DMS153 treated with DMSO at 0.1 percent for 48 hours (cell line): ENCODE results near the gene SELENOW.
"Not testable (repeated sequence)": the region's sequence is repeated elsewhere in the genome, so short reads cannot be mapped to it uniquely, and the experiment has no call there.

ENCODE experiments used
- DNase-seq: peaks from one replicate; lab custom pipeline; 2025; ENCODE audit not compliant: unreplicated experiment; lab: John Stamatoyannopoulos, UW

The SELENOW gene

DNA sequence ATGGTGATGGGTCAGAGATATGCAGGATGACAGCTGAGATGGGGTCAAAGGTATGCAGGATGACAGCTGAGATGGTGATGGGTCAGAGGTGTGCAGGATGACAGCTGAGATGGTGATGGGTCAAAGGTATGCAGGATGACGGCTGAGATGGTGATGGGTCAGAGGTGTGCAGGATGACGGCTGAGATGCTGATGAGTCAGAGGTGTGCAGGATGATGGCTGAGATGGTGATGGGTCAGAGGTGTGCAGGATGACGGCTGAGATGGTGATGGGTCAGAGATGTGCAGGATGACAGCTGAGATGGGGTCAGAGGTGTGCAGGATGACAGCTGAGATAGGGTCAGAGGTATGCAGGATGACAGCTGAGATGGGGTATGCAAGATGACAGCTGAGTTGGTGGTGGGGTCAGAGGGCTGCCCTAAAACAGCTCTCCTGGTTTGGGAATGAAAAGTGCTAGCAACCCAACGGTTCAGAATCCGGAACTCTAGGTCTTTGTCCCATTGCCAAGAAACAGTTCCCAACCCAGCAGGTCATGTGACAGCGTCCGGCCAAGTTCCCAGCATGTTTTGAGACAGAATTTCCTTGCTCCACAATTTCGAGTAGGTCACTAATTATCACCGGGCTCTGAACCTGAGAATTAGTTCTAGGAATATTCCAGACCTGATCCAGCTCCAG, 3.2 kb downstream of the SELENOW start:
- DNase-seq = no peak

DNA sequence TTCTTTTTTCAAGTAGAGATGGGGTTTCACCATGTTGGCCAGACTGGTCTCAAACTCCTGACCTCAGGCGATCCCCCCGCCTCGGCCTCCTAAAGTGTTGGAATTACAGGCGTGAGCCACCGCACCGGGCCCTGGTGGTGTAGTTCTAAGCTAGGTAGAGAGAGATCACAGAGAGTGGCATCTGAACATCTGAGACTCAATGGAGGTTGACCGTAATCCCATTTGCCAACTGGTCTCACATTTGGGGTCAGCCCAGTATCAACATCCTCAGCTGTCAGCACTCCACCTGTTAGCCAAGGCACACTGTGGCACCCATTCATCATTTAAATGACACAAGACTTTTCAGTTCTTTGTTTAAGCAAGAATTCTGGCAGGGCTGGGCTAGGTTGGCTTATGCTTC, 8.1 kb downstream of the SELENOW start:
- DNase-seq = no peak

DNA sequence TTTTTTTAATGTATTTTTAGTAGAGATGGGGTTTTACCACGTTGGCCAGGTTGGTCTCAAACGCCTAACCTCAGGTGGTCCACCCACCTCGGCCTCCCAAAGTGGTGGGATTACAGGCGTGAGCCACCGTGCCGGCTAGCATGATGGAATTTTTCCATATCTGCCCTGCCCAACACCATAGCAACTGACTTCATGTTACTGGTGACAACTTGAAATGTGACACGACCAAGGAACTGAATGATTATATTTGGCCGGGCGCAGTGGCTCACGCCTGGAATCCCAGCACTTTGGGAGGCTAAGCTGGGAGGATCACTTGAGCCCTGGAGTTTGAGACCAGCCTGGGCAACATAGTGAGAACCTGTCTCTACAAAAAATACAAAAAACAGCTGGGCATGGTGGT, 8.8 kb downstream of the SELENOW start:
- DNase-seq = not testable (repeated sequence)

DNA sequence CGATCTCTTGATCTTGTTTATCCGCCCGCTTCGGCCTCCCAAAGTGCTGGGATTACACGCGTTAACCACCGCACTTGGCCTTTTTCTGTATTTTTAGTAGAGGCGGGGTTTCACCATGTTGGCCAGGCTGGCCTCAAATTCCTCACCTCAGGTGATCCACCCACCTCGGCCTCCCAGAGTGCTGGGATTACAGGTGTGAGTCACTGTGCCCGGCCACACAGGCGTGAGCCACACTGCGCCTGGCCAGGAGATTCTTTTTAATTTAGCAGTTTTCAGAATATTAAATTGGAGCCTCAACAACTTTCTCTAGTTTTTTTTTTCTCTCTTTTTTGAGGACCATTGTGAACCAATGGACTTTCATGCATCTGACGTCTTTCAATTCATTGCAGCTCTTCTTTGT, 11.3 kb downstream of the SELENOW start:
- DNase-seq = not testable (repeated sequence)

DNA sequence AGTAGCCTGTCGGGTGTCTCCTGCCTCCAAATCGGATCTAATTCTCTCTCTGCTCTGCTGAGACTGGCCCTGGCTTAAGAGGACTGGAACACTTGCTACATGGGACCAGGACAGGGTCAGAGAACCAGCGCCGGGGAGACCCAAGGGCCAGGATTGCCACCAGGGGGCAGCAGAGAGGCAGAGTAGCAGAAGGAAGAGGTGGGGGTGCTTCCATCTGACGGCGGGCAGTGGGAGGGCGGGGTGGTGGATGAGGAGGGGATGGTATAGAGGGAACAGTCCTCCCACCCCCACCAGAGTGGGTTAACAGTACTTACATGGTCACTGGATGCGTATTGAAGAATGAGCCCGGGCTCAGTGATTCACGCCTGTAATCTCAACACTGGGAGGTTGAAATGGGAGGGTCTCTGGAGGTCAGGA, 11.9 kb downstream of the SELENOW start:
- no peak for DNase-seq

DNA sequence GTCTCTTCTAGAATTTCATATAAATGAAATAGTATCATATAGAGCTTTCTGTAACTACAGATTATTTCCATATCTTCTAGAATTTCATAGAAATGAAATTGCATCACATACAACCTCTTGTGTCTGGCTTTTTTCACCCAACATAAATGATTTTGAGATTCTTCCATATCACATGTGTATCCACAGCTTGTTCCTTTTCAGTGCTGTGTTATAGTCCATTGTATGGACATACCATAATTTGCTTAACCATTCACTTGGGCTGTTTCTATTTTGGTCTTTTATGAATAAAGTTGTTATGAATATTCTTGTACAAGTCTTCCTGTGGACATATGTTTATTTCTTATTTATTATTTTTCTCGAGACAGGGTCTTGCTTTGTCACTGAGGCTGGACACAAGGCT, 14.1 kb downstream of the SELENOW start:
- no peak for DNase-seq

DNA sequence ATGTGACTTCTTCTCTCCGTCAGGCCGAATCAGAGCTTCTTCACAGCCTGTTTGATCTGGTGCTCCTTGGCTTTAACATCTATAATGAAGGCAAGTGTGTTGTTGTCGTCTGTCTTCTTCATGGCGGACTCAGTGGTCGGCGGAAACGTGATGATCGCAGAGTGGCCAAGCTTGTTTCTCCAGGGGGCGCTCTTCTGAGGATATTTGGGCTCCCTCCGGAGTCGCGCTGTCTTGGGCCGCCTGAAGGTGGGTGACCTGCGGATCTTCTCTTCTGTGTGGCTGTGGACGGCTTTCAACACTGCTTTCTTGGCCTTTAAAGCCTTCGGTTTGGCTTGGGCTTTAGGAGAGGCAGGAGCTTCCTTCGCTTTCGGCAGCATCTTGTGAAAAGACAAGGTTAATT, 16.0 kb downstream of the SELENOW start:
- no peak for DNase-seq

DNA sequence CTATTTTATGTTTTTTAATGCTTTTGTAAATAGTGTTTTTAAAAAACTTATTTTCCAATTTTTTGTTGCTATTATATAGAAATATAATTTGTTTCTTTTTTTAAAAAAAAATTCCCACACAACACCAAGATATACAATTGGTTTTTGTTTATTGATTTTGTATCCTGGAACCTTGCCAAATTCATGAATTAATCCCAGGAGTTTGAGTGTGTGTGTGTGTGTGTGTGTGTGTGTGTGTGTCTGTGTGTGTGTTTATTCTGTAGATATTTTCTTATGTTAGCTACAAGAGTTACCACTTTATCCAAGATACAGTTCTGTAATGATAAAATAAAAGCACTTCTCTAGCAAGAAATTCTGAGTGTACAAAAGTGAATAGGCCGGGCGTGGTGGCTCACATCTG, 18.3 kb downstream of the SELENOW start:
- no peak for DNase-seq

DNA sequence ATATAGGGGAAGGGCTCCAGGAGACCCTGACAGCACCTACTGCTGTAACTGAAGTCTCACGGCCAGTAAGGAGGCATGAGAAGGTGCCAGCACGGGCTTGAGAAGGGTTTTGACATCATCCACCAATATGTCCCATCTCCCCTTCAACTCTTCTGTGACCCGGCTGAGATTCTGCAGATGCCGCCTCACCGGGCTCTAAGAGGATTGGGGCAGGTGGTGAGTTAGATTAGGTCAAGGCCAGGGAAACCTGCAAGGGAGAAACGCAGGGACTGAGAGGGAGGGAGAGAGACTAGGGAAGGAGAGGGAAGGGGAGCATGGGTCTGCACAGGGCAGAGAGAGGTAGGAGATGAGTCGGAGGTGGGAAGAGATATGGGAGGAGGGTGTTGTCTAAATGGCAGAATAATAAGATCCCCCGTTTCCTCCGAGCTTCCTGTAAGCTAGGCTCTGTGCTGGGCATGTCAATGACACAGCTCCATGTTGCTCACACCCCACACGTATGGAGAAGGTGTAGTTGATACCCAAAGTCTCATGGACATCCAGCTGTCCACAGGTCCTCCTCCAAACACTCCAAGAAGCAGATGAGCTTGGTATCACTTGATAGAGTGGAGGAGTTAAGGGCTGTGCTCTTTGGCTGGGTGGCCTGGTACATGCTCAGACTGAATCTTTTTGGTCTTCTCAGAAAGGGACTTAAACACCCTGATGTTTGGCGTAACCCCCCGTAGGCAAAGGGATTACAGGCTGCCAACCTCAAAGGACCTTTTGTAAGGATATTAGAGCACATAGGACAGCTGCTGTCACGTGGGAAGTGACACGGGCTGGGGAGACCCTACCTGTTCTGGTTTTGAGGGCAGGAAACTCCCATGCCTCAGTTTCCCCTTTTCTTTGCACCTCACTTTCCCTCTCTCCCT, 19.7 kb downstream of the SELENOW start:
- no peak for DNase-seq

DNA sequence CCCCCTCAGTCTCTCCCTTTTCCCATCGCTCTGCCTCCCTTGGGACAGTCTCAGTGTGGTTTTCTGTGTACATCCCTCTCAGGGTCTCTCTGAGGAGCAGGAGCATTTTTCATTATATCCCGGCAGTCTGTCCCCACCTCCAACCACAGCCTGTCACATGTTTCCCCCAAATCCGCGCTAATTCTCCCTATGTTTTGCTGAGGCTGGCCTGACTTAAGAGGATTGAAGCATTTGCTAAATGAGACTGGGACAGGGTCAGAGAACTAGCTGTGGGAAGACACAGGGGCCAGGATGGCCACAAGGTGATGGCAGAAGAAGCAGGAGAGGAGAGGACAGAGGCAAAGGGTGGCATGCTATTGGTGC, 20.4 kb downstream of the SELENOW start:
- no peak for DNase-seq

DNA sequence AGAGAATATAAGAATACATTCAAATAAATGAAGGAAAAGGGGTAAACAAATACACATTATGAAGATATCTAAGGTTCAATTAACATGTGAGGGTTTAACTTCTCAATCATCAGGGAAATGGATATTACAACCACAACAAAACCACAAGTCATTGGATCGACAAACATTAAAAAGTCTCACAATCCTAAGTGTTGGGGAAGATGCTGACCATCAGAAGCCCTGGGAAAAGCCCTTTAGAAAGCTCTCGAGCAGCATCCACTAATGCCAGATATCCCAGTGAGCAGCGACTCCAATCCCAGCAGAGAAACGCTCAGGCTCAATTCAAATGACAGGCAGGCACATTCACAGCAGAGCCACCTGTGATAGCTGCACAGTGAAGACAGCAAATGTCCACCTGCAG, 22.8 kb downstream of the SELENOW start:
- DNase-seq = no peak

DNA sequence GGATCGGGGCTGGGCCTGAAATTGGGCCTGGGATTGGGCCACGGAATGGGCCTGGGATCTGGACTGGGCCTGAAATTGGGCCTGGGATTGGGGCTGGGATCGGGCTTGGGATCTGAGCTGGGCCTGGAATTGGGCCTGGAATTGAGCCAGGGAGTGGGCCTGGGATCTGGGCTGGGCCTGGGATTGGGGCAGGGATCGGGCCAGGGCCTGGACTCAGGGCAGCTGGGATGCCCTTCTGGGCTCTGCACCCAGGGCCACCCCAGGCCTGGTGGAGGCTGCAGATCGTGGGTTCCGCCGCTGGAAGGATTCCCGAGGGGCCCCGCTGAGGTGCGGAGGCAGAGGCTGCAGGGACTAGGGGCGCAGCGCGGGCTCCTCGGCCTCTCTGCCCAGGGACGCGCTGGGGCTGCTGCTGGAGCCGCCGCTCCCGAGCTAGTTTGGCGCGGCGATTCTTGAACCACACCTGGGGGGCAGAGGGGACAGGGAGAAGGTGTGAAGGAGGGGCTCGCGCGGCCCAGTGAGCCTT, 24.1 kb downstream of the SELENOW start:
- no peak for DNase-seq

DNA sequence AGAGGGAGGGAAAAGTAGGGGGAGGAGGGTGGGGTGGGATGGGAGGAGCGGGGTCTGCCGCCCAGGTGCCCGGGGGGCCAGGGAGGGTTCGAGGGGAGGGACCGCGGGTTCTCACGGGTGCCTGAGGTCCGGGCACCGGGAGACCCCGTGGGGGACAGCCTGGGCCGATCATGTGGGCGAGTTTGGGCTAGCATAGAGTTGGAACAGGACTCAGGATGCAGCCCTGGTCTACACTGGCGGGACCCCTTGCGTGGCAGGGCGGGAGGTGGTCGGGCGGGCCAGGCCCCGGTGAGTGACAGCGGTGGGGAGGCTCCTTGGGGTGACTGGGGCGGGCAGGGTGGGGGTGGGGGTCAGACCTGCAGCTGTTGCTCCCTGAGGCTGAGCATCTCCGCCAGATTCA, 24.6 kb downstream of the SELENOW start:
- DNase-seq = not testable (repeated sequence)

DNA sequence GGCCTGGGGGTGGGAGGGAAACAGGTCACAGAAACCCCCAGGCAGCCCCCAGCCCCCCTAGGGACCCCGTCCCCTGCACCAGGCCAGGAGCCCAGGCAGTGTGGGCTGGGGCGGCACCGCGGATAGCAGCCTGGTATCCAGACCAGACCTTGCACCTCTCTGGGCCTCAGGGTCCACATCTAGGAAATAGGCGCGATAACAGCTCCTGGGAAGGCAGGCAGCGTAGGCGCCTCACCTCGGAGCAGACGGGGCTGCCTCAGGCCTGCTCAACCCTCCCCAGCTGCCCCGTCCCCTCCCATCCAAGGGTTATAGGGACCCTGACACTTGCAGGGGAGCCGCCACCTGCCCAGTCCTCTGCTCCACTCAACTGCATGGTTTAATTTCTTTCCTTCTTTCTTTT, 25.2 kb downstream of the SELENOW start:
- not testable (repeated sequence) for DNase-seq

DNA sequence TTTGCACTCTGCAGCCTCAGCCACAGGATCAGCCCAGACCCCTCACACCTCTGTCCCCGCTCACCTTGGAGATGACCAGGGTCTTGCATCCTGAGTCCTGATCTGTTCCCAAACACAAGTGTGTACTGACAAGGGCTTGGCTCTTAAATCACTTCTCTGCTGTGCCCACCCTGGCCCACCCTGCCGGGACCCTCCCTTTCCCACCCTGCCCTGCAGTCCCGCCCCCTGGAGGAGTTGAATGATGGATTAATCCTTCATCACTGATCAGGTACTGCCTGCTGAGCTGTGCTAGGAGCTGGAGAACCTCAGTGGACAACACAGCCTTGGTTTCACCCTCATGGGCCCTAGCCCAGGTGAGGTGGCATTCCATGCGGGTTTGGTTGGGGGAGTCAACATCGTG, 25.9 kb downstream of the SELENOW start, which contains the start of gene TPRX1:
Gene TPRX1 (minus strand): TSS at position 101 of the 400 bp plus-strand sequence. CDS start 12 bp downstream, at position 89.
- not testable (repeated sequence) for DNase-seq

DNA sequence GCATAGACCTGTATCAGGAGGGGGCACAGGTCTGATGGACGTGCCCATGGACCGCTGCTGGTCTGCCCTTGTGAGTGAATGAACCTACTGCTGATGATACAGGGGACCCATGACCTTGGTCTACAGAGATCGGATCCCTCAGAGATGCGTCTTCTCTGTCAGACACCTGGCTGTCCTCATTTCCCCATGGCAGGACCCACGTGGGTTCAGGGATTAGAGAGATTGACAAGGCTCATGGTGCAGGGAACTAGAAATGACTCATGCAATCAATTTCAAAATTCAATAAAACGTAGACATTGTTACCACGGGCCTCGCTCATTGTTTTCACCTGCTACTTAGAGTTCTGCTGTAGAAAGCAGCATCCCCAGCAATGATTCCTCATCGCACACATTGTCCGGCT, 26.8 kb downstream of the SELENOW start:
- no peak for DNase-seq

DNA sequence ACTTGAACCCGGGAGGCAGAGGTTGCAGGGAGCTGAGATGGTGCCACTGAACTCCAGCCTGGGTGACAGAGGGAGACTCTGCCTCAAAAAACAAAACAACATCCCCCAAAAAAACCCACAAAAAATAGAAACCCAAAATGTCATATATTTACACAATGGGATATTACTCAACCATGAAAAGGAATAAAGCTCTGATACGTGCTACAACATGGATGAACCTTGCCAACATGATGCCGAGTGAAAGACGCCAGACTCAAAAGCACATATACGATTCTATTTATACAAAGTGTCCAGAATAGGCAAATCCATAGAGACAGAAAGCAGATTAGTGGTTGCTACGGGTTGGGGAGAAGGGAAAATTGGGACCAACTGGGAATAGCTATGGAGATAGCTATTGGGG, 27.9 kb downstream of the SELENOW start:
- no peak for DNase-seq

DNA sequence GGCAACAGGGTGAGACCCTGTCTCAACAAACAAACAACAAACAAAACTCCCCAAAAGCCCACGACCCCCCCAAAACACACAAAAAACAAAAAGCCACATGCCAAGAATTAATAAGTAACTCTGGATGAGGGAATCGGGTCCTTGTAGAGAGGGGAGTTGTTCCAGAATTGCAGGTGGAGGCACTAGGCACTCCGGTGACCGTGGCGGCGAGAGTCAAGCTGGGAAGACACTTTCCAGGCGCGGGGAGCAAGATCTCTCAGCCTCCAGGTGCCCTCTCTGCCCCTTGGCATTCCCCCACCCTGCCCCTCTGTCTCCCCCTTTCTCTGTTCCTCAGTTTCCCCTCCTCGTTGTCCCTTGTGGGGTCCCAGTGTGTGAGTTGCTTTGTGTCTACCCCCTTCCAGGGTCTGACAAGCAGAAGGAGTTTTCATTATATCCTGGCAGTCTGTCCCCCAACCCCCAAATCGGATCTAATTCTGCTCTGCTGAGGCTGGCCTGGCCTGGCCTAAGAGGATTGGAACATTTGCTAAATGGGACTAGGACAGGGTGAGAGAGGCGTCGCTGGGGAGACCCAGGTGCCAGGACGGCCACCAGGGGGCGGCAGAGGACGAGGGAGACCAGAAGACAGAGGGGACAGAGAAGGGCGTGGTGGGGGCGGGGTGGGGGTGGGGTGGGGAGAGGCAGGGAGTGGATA, 34.9 kb downstream of the SELENOW start:
- DNase-seq = peak; percentile 4

DNA sequence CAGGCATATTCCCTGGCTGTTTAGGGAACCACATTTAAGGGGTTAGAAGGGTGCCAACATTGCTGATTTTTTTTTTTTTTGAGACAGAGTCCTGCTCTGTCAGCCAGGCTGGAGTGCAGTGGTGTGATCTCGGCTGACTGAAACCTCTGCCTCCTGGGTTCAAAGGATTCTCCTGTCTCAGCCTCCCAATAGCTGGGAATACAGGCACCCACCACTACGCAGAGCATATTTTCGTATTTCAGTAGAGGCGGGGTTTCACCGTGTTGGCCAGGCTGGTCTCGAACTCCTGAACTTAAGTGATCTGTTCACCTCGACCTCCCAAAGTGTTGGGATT, 35.5 kb downstream of the SELENOW start:
- DNase-seq = no peak

DNA sequence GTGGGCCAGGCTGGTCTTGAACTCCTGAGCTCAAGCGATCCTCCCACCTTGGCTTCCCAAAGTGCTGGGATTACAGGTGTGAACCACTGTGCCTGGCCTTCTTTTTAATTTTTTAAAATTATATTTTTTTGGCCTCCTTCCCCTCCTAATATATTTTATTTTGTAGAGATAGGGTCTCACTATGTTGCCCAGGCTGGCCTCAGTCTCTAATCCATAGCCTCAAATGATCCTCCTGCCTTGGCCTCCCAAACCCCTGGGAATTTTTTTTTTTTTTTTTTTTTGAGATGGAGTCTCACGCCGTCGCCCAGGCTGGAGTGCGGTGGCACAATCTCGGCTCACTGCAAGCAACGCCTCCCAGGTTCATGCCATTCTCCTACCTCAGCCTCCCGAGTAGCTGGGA, 37.8 kb downstream of the SELENOW start:
- not testable (repeated sequence) for DNase-seq

DNA sequence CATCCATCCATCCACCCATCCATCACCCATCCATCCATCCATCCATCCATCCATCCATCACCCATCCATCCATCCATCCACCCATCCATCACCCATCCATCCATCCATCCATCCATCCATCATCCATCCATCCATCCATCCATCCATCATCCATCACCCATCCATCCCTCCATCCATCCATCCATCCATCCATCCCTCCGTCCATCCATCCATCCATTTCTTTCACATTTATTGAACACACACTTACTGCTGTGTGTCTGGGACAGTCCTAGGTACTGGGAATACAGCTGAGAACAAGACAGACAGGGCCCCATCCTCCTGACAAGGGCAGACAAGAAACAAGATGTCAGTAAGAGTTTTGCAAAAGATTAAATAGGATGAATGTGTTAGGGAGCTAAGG, 39.7 kb downstream of the SELENOW start:
- DNase-seq = not testable (repeated sequence)

DNA sequence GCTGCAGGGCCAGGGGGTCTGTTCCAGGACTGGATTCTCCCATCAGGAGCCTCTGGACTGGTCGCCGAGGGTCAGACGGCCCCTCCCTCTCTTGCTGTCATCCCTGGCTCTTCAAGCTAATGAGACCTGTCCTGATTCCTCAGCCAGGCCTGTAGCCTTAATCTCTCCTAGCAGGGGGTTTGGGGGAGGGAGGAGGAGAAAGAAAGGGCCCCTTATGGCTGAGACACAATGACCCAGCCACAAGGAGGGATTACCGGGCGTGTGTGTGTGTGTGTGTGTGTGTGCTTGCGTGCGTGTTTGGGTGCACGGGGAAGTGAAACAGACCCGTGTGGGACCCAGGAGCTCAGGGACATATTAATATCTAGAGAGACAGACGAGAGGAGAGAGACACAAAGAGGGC, 41.4 kb downstream of the SELENOW start:
- DNase-seq = no peak
